Effector memory CD8-positive, alpha-beta T cell (primary cell): Measurements from ENCODE around the gene EBPL.

ENCODE experiments used
- ATAC-seq: fragments of 150-1000 bp; cut with Tn5 transposase; replicated peaks from 2 replicates; pipeline ENCODE4 v1.10.0; 2021; ENCODE audit warnings: mild to moderate bottlenecking, moderate library complexity
- DNase-seq, 3 experiments: peaks; one replicate each; pipeline ENCODE4 v3.0.0; 2021
- H3K27ac Mint-ChIP-seq, 2 donors: one replicate each; pipeline ENCODE4 v1.8.0; 2022; ENCODE audit warnings: mild to moderate bottlenecking in 2 of 2, mixed read lengths in 2 of 2, moderate library complexity in 2 of 2
- H3K27me3 Mint-ChIP-seq, 2 donors: one replicate each; pipeline ENCODE4 v1.8.0; 2022; ENCODE audit warnings: mixed read lengths in 2 of 2
- H3K36me3 Mint-ChIP-seq: one replicate; pipeline ENCODE4 v1.8.0; 2022; ENCODE audit warnings: mild to moderate bottlenecking, moderate library complexity, mixed read lengths; ENCODE audit not compliant: insufficient read depth
- H3K4me1 Mint-ChIP-seq, 2 donors: one replicate each; pipeline ENCODE4 v1.8.0; 2022; ENCODE audit warnings: low read depth in 2 of 2, mixed read lengths in 2 of 2
- H3K4me3 Mint-ChIP-seq, 2 donors: one replicate each; pipeline ENCODE4 v1.8.0; 2022; ENCODE audit warnings: mild to moderate bottlenecking in 2 of 2, mixed read lengths in 2 of 2, moderate library complexity in 2 of 2
- H3K9me3 Mint-ChIP-seq, 2 donors: one replicate each; pipeline ENCODE4 v1.8.0; 2022; ENCODE audit warnings: mixed read lengths in 2 of 2

EBPL gene

GRCh38 chr13:49636705-49637104 is 54.6 kb downstream of the EBPL start:
- Mint-ChIP-seq H3K27me3 (no peaks in the 10 kb centered on the region), H3K9me3 (no peaks in the 10 kb centered on the region), H3K4me3 (peak overlapping the region; percentile 59 to 73), H3K27ac (peak overlapping the region; percentile 50 to 80), H3K4me1 (peaks cover 16% of the 10 kb centered on the region in 2 donors), H3K36me3 (no peaks in the 10 kb centered on the region)
- DNase-seq = no peak
- ATAC-seq = no peak

- ATAC-seq (peak; percentile 82), DNase-seq (peak; percentile 19 to 41 (median 20))
- Mint-ChIP-seq H3K36me3 (no peaks in the 10 kb centered on the region), H3K27ac (peak overlapping the region; percentile 50 to 80), H3K9me3 (no peaks in the 10 kb centered on the region), H3K4me1 (peaks cover 16% of the 10 kb centered on the region in 2 donors), H3K4me3 (peak overlapping the region; percentile 59 to 73), H3K27me3 (no peaks in the 10 kb centered on the region)
These were observed 55.5 kb downstream of the EBPL start for GRCh38 chr13:49635599-49636433.

GRCh38 chr13:49633710-49634109 is 57.6 kb downstream of the EBPL start:
- Mint-ChIP-seq H3K27ac (no peak overlapping the region), H3K36me3 (no peaks in the 10 kb centered on the region), H3K9me3 (no peaks in the 10 kb centered on the region), H3K4me3 (no peak overlapping the region), H3K27me3 (no peaks in the 10 kb centered on the region), H3K4me1 (peaks cover 16% of the 10 kb centered on the region in 2 donors)
- ATAC-seq (no peak), DNase-seq (no peak)

GRCh38 chr13:49632156-49632555 is 59.1 kb downstream of the EBPL start:
- Mint-ChIP-seq H3K4me3 (no peak overlapping the region), H3K4me1 (peaks cover 20 to 24% of the 10 kb centered on the region in 2 donors), H3K9me3 (no peaks in the 10 kb centered on the region), H3K36me3 (no peaks in the 10 kb centered on the region), H3K27me3 (no peaks in the 10 kb centered on the region), H3K27ac (no peak overlapping the region)
- DNase-seq (no peak), ATAC-seq (no peak)

GRCh38 chr13:49630580-49630979 is 60.7 kb downstream of the EBPL start:
- Mint-ChIP-seq H3K4me3 (no peak overlapping the region), H3K9me3 (no peaks in the 10 kb centered on the region), H3K36me3 (no peaks in the 10 kb centered on the region), H3K27ac (no peak overlapping the region), H3K27me3 (no peaks in the 10 kb centered on the region), H3K4me1 (peaks cover 11 to 14% of the 10 kb centered on the region in 2 donors)
- DNase-seq (no peak), ATAC-seq (no peak)

GRCh38 chr13:49629947-49630346 is 61.3 kb downstream of the EBPL start:
- Mint-ChIP-seq H3K27ac (no peak overlapping the region), H3K4me3 (no peak overlapping the region), H3K27me3 (no peaks in the 10 kb centered on the region), H3K9me3 (no peaks in the 10 kb centered on the region), H3K36me3 (no peaks in the 10 kb centered on the region), H3K4me1 (peaks cover 5 to 11% of the 10 kb centered on the region in 2 donors)
- DNase-seq (no peak), ATAC-seq (no peak)

GRCh38 chr13:49629196-49629938 is 61.9 kb downstream of the EBPL start:
- no peak for ATAC-seq
- peak overlapping the region in 1 of 2 donors; percentile 59 for H3K27ac Mint-ChIP-seq

GRCh38 chr13:49627831-49628652 is 63.2 kb downstream of the EBPL start, which contains the start of gene ARL11:
ARL11 (plus strand) TSS chr13:49628507; CDS start chr13:49630448, 1,941 bp downstream.
- Mint-ChIP-seq H3K4me1 (peaks cover 5 to 8% of the 10 kb centered on the region in 2 donors), H3K36me3 (no peaks in the 10 kb centered on the region), H3K27ac (peak within 1 kb of the TSS in 1 of 2 donors; percentile 59), H3K27me3 (no peaks in the 10 kb centered on the region), H3K4me3 (peak within 1 kb of the TSS; percentile 68 to 70), H3K9me3 (no peaks in the 10 kb centered on the region)
- ATAC-seq = peak; percentile 64
- DNase-seq = peak in 2 of 3 experiments; percentile 7 to 10

More at GRCh38 chr13:49629196-49629938, 61.9 kb downstream of the EBPL start:
- H3K27me3 Mint-ChIP-seq = no peaks in the 10 kb centered on the region
- peaks cover 5 to 8% of the 10 kb centered on the region in 2 donors for H3K4me1 Mint-ChIP-seq
- H3K36me3 Mint-ChIP-seq = no peaks in the 10 kb centered on the region
- no peaks in the 10 kb centered on the region for H3K9me3 Mint-ChIP-seq
- peak overlapping the region in 1 of 2 donors; percentile 68 for H3K4me3 Mint-ChIP-seq
- DNase-seq = no peak

GRCh38 chr13:49625392-49626079 is 65.8 kb downstream of the EBPL start:
- Mint-ChIP-seq H3K9me3 (no peaks in the 10 kb centered on the region), H3K27ac (peak overlapping the region in 1 of 2 donors; percentile 17), H3K4me3 (no peak overlapping the region), H3K36me3 (no peaks in the 10 kb centered on the region), H3K4me1 (peaks cover 5 to 8% of the 10 kb centered on the region in 2 donors), H3K27me3 (no peaks in the 10 kb centered on the region)
- no peak for DNase-seq
- ATAC-seq = no peak

GRCh38 chr13:49624229-49624628 is 67.1 kb downstream of the EBPL start:
- ATAC-seq (no peak), DNase-seq (no peak)
- Mint-ChIP-seq H3K36me3 (no peaks in the 10 kb centered on the region), H3K9me3 (no peaks in the 10 kb centered on the region), H3K4me1 (peaks cover 5 to 8% of the 10 kb centered on the region in 2 donors), H3K4me3 (no peak overlapping the region), H3K27me3 (no peaks in the 10 kb centered on the region), H3K27ac (no peak overlapping the region)

- no peaks in the 10 kb centered on the region for H3K4me1 Mint-ChIP-seq
- peaks cover 0 to 11% of the 10 kb centered on the region in 2 donors for H3K27me3 Mint-ChIP-seq
- no peaks in the 10 kb centered on the region for H3K9me3 Mint-ChIP-seq
- ATAC-seq = no peak
- DNase-seq = no peak
- H3K36me3 Mint-ChIP-seq = no peaks in the 10 kb centered on the region
- H3K27ac Mint-ChIP-seq = no peak overlapping the region
- no peak overlapping the region for H3K4me3 Mint-ChIP-seq
These were observed 68.9 kb downstream of the EBPL start for GRCh38 chr13:49622174-49622946.

- no peaks in the 10 kb centered on the region for H3K9me3 Mint-ChIP-seq
- H3K4me3 Mint-ChIP-seq = peak overlapping the region; percentile 33 to 43
- peak overlapping the region in 1 of 2 donors; percentile 53 for H3K27ac Mint-ChIP-seq
- DNase-seq = no peak
- no peak for ATAC-seq
- peaks cover 2% of the 10 kb centered on the region for H3K36me3 Mint-ChIP-seq
- peaks cover 0 to 11% of the 10 kb centered on the region in 2 donors for H3K27me3 Mint-ChIP-seq
- H3K4me1 Mint-ChIP-seq = no peaks in the 10 kb centered on the region
These were observed 71.1 kb downstream of the EBPL start for GRCh38 chr13:49620170-49620621.
